HS-27A (cell line): ENCODE data around the gene ESPL1.

Experiments used
- DNase-seq: peaks from one replicate; pipeline ENCODE4 v3.0.0-alpha.2; 2012; ENCODE audit warnings: low read depth, missing footprints

ESPL1 gene

GRCh38 chr12:53338017-53338416 is 69.9 kb downstream of the ESPL1 start:
- no peak for DNase-seq

- no peak for DNase-seq
Observed at GRCh38 chr12:53338916-53339315, 70.8 kb downstream of the ESPL1 start.

GRCh38 chr12:53340398-53340797 is 72.3 kb downstream of the ESPL1 start:
- DNase-seq: no peak
